Liver (tissue), 3 donors: ENCODE results near the gene TAF4.

Experiments
- EGR1 ChIP-seq, 2 donors: IDR thresholded peaks; 2 replicates each; pipeline ENCODE4 v1.6.1; 2016 to 2018; ENCODE audit warnings: antibody characterized with exemption in 2 of 2, low read depth in 2 of 2
- GABPA ChIP-seq, 2 donors: IDR thresholded peaks in 1 of 2; conservative IDR thresholded peaks in 1 of 2; 2 replicates each; pipeline ENCODE4 v1.6.1; 2016; ENCODE audit warnings: antibody characterized with exemption in 2 of 2, mild to moderate bottlenecking in 1 of 2, moderate library complexity in 1 of 2
- HNF4A ChIP-seq, 2 donors: conservative IDR thresholded peaks; 2 replicates each; pipeline ENCODE4 v1.6.1; 2016; ENCODE audit warnings: antibody characterized with exemption in 2 of 2, mild to moderate bottlenecking in 2 of 2
- JUND ChIP-seq, 2 donors: IDR thresholded peaks; 2 replicates each; pipeline ENCODE4 v1.6.1; 2016; ENCODE audit warnings: antibody characterized with exemption in 2 of 2
- SP1 ChIP-seq: IDR thresholded peaks from 2 replicates; pipeline ENCODE4 v1.6.1; 2018; ENCODE audit warnings: antibody characterized with exemption, mild to moderate bottlenecking
- TAF1 ChIP-seq: conservative IDR thresholded peaks from 2 replicates; pipeline ENCODE4 v1.6.1; 2016; ENCODE audit warnings: antibody characterized with exemption, mild to moderate bottlenecking
- YY1 ChIP-seq: IDR thresholded peaks from 2 replicates; pipeline ENCODE4 v1.6.1; 2016; ENCODE audit warnings: antibody characterized with exemption, mild to moderate bottlenecking
- TF ChIP-seq, protein P1 (sequence below): IDR thresholded peaks from 2 replicates; pipeline ENCODE4 v1.6.1; 2016; ENCODE audit warnings: antibody characterized with exemption
- TF ChIP-seq, protein P2 (sequence below): fragments of 150-350 bp; IDR thresholded peaks from 2 replicates; pipeline ENCODE4 v1.5.1; 2017; ENCODE audit warnings: improper control_type of control experiment, low read depth, low read length; ENCODE audit not compliant: missing input control
- TF ChIP-seq, protein P3 (sequence below): IDR thresholded peaks from 2 replicates; pipeline ENCODE4 v1.6.1; 2016; ENCODE audit warnings: antibody characterized with exemption
- TF ChIP-seq, protein P4 (sequence below): IDR thresholded peaks from 2 replicates; pipeline ENCODE4 v1.6.1; 2016; ENCODE audit warnings: antibody characterized with exemption
- TF ChIP-seq, protein P5 (sequence below): IDR thresholded peaks from 2 replicates; pipeline ENCODE4 v1.6.1; 2016; ENCODE audit warnings: antibody characterized with exemption, mild to moderate bottlenecking
- donor health status: healthy.
- donor health status: healthy.

DNA sequence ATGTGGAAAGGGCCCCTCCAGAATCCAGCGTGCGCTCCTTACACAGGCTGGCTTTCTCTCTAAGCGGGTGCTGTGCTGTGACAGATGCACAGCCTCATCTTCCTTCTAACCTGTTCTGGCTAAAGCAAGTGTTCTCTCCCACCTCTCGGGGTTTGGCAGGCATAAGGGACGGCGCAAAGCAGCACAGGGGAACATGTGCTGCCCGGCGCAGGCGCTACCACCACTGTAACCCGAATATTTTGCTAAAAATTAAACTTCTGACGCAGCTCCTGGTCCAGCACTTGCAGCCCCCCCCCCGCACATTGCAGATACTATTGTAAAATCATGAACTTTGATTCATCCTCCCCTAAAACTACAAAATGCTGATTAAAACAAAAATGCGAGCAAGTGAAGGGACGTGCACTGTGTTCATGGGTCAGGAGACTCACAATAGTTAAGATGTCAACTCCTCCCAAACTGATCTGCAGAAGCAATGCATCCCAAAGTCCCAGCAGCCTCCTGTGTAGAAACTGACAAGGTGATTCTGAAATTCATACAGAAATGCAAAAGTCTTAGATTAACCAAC lies 43.0 kb downstream of the TAF4 start:
- TF ChIP-seq EGR1 (IDR thresholded peaks at IDR 0.05; ENCODE audit: low read depth in 2 of 2) (no peak), YY1 (no peak), SP1 (peak; percentile 6), HNF4A (conservative IDR thresholded peaks at IDR 0.05) (peak; percentile 46 to 56), GABPA (IDR thresholded peaks at IDR 0.05 in 1 of 2, conservative IDR thresholded peaks at IDR 0.05 in 1 of 2) (no peak), JUND (IDR thresholded peaks at IDR 0.05) (no peak), TAF1 (no peak)
- TF ChIP-seq, protein P1, sequence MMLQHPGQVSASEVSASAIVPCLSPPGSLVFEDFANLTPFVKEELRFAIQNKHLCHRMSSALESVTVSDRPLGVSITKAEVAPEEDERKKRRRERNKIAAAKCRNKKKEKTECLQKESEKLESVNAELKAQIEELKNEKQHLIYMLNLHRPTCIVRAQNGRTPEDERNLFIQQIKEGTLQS, result no peak
- TF ChIP-seq, protein P2, sequence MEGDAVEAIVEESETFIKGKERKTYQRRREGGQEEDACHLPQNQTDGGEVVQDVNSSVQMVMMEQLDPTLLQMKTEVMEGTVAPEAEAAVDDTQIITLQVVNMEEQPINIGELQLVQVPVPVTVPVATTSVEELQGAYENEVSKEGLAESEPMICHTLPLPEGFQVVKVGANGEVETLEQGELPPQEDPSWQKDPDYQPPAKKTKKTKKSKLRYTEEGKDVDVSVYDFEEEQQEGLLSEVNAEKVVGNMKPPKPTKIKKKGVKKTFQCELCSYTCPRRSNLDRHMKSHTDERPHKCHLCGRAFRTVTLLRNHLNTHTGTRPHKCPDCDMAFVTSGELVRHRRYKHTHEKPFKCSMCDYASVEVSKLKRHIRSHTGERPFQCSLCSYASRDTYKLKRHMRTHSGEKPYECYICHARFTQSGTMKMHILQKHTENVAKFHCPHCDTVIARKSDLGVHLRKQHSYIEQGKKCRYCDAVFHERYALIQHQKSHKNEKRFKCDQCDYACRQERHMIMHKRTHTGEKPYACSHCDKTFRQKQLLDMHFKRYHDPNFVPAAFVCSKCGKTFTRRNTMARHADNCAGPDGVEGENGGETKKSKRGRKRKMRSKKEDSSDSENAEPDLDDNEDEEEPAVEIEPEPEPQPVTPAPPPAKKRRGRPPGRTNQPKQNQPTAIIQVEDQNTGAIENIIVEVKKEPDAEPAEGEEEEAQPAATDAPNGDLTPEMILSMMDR, result no peak
- TF ChIP-seq, protein P3, sequence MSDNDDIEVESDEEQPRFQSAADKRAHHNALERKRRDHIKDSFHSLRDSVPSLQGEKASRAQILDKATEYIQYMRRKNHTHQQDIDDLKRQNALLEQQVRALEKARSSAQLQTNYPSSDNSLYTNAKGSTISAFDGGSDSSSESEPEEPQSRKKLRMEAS, result no peak
- TF ChIP-seq, protein P4, sequence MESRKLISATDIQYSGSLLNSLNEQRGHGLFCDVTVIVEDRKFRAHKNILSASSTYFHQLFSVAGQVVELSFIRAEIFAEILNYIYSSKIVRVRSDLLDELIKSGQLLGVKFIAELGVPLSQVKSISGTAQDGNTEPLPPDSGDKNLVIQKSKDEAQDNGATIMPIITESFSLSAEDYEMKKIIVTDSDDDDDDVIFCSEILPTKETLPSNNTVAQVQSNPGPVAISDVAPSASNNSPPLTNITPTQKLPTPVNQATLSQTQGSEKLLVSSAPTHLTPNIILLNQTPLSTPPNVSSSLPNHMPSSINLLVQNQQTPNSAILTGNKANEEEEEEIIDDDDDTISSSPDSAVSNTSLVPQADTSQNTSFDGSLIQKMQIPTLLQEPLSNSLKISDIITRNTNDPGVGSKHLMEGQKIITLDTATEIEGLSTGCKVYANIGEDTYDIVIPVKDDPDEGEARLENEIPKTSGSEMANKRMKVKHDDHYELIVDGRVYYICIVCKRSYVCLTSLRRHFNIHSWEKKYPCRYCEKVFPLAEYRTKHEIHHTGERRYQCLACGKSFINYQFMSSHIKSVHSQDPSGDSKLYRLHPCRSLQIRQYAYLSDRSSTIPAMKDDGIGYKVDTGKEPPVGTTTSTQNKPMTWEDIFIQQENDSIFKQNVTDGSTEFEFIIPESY, result no peak
- TF ChIP-seq, protein P5, sequence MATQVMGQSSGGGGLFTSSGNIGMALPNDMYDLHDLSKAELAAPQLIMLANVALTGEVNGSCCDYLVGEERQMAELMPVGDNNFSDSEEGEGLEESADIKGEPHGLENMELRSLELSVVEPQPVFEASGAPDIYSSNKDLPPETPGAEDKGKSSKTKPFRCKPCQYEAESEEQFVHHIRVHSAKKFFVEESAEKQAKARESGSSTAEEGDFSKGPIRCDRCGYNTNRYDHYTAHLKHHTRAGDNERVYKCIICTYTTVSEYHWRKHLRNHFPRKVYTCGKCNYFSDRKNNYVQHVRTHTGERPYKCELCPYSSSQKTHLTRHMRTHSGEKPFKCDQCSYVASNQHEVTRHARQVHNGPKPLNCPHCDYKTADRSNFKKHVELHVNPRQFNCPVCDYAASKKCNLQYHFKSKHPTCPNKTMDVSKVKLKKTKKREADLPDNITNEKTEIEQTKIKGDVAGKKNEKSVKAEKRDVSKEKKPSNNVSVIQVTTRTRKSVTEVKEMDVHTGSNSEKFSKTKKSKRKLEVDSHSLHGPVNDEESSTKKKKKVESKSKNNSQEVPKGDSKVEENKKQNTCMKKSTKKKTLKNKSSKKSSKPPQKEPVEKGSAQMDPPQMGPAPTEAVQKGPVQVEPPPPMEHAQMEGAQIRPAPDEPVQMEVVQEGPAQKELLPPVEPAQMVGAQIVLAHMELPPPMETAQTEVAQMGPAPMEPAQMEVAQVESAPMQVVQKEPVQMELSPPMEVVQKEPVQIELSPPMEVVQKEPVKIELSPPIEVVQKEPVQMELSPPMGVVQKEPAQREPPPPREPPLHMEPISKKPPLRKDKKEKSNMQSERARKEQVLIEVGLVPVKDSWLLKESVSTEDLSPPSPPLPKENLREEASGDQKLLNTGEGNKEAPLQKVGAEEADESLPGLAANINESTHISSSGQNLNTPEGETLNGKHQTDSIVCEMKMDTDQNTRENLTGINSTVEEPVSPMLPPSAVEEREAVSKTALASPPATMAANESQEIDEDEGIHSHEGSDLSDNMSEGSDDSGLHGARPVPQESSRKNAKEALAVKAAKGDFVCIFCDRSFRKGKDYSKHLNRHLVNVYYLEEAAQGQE, result no peak
